WTC11 (cell line): ENCODE measurements around the gene CFAP100. TPM values are rescaled to one million over a fixed set of nuclear protein-coding genes. Genes with fewer than 3 reads are reported as not detected.

Experiments
- ATAC-seq: fragments of 200-7000 bp; cut with Tn5 transposase; 2 replicates; pipeline ENCODE4 v1.10.0; 2021; ENCODE audit warnings: mild to moderate bottlenecking, moderate library complexity
- CTCF ChIA-PET: fragments of 300-600 bp; sonication (Branson Sonifier 250); formaldehyde crosslinking; loops from one replicate; lab custom pipeline; 2021; ENCODE audit warnings: antibody characterized with exemption; lab: Charles Lee
- POLR2A ChIA-PET: fragments of 350-600 bp; sonication (Branson Sonifier 250); formaldehyde crosslinking; loops from one replicate; lab custom pipeline; 2021; ENCODE audit warnings: antibody characterized with exemption; lab: Charles Lee
- DNase-seq: peaks from one replicate; pipeline ENCODE4 v3.0.0; 2021; ENCODE audit warnings: low spot score
- H3K27ac Mint-ChIP-seq: 2 replicates; pipeline ENCODE4 v1.8.0; 2021; ENCODE audit warnings: mixed read lengths
- H3K27me3 Mint-ChIP-seq: 2 replicates; pipeline ENCODE4 v1.8.0; 2021; ENCODE audit warnings: low read depth, mild to moderate bottlenecking, moderate library complexity, mixed read lengths
- H3K36me3 Mint-ChIP-seq: 2 replicates; pipeline ENCODE4 v1.8.0; 2021; ENCODE audit warnings: mixed read lengths
- H3K4me1 Mint-ChIP-seq: 2 replicates; pipeline ENCODE4 v1.8.0; 2022; ENCODE audit warnings: mixed read lengths
- H3K4me3 Mint-ChIP-seq: 2 replicates; pipeline ENCODE4 v1.8.0; 2021; ENCODE audit warnings: mild to moderate bottlenecking, moderate library complexity, mixed read lengths
- H3K9me3 Mint-ChIP-seq: 2 replicates; pipeline ENCODE4 v1.8.0; 2021; ENCODE audit warnings: mixed read lengths
- ATF3 ChIP-seq: sonication (generic); formaldehyde crosslinking; conservative IDR thresholded peaks from 2 replicates; pipeline ENCODE4 v1.8.1; 2022; ENCODE audit warnings: mild to moderate bottlenecking, missing genetic modification reagents
- CREB1 ChIP-seq: sonication (generic); formaldehyde crosslinking; IDR thresholded peaks from 2 replicates; pipeline ENCODE4 v1.8.0; 2023; ENCODE audit warnings: mild to moderate bottlenecking, missing genetic modification reagents
- EMX1 ChIP-seq: fragments of 250-450 bp; sonication (Bioruptor Pico); IDR thresholded peaks from 2 replicates; pipeline ENCODE4 v1.8.0; 2021; ENCODE audit warnings: mild to moderate bottlenecking
- ESRRA ChIP-seq: sonication (generic); formaldehyde crosslinking; IDR thresholded peaks from 2 replicates; pipeline ENCODE4 v1.8.1; 2022; ENCODE audit warnings: mild to moderate bottlenecking, missing genetic modification reagents, borderline replicate concordance
- ETV6 ChIP-seq: sonication (generic); formaldehyde crosslinking; IDR thresholded peaks from 2 replicates; pipeline ENCODE4 v1.8.1; 2022; ENCODE audit warnings: mild to moderate bottlenecking, missing genetic modification reagents
- GABPB1 ChIP-seq: sonication (generic); formaldehyde crosslinking; IDR thresholded peaks from 2 replicates; pipeline ENCODE4 v1.8.1; 2023; ENCODE audit warnings: mild to moderate bottlenecking, missing genetic modification reagents
- GRHL2 ChIP-seq: fragments of 250-450 bp; sonication (Bioruptor Pico); IDR thresholded peaks from 2 replicates; pipeline ENCODE4 v1.8.0; 2022; ENCODE audit warnings: mild to moderate bottlenecking, moderate library complexity; ENCODE audit not compliant: insufficient replicate concordance, severe bottlenecking
- NFATC4 ChIP-seq: fragments of 250-450 bp; sonication (Bioruptor Pico); IDR thresholded peaks from 2 replicates; pipeline ENCODE4 v1.9.0; 2021; ENCODE audit warnings: mild to moderate bottlenecking
- OVOL2 ChIP-seq: fragments of 250-450 bp; sonication (Bioruptor Pico); IDR thresholded peaks from 2 replicates; pipeline ENCODE4 v1.9.0; 2021; ENCODE audit warnings: mild to moderate bottlenecking, borderline replicate concordance
- PRDM15 ChIP-seq: sonication (generic); formaldehyde crosslinking; IDR thresholded peaks from 2 replicates; pipeline ENCODE4 v1.8.0; 2022; ENCODE audit warnings: missing genetic modification reagents
- RORB ChIP-seq: fragments of 250-450 bp; sonication (Bioruptor Pico); IDR thresholded peaks from 2 replicates; pipeline ENCODE4 v1.9.0; 2021; ENCODE audit warnings: mild to moderate bottlenecking
- SMAD3 ChIP-seq: sonication (generic); formaldehyde crosslinking; IDR thresholded peaks from 2 replicates; pipeline ENCODE4 v1.8.0; 2022; ENCODE audit warnings: missing genetic modification reagents, mild to moderate bottlenecking, borderline replicate concordance
- SOX15 ChIP-seq: fragments of 250-450 bp; sonication (Bioruptor Pico); IDR thresholded peaks from 2 replicates; pipeline ENCODE4 v1.9.0; 2021; ENCODE audit warnings: mild to moderate bottlenecking
- USF1 ChIP-seq: sonication (generic); formaldehyde crosslinking; IDR thresholded peaks from 2 replicates; pipeline ENCODE4 v1.8.0; 2022; ENCODE audit warnings: mild to moderate bottlenecking, missing genetic modification reagents
- ZMAT4 ChIP-seq: fragments of 250-450 bp; sonication (Bioruptor Pico); IDR thresholded peaks from 2 replicates; pipeline ENCODE4 v1.9.0; 2021; ENCODE audit warnings: mild to moderate bottlenecking
- ZNF219 ChIP-seq: sonication (generic); formaldehyde crosslinking; IDR thresholded peaks from 2 replicates; pipeline ENCODE4 v1.8.0; 2023; ENCODE audit warnings: missing genetic modification reagents, mild to moderate bottlenecking, borderline replicate concordance
- ZNF671 ChIP-seq: fragments of 250-450 bp; sonication (Bioruptor Pico); IDR thresholded peaks from 2 replicates; pipeline ENCODE4 v1.8.0; 2021; ENCODE audit warnings: mild to moderate bottlenecking
- total RNA-seq: library from RNA; stranded (reverse); gene quantifications from 3 replicates; pipeline ENCODE4 v1.2.3, GENCODE V29; 2021
- TF ChIP-seq, protein P1 (sequence below): sonication (generic); formaldehyde crosslinking; IDR thresholded peaks from 2 replicates; pipeline ENCODE4 v1.8.1; 2023; ENCODE audit warnings: mild to moderate bottlenecking, missing genetic modification reagents
- TF ChIP-seq, protein P2 (sequence below): sonication (generic); formaldehyde crosslinking; IDR thresholded peaks from 2 replicates; pipeline ENCODE4 v1.8.0; 2022; ENCODE audit warnings: mild to moderate bottlenecking, missing genetic modification reagents

Gene CFAP100
- total RNA-seq, 1 experiment from 2014 or later = not detected

DNA sequence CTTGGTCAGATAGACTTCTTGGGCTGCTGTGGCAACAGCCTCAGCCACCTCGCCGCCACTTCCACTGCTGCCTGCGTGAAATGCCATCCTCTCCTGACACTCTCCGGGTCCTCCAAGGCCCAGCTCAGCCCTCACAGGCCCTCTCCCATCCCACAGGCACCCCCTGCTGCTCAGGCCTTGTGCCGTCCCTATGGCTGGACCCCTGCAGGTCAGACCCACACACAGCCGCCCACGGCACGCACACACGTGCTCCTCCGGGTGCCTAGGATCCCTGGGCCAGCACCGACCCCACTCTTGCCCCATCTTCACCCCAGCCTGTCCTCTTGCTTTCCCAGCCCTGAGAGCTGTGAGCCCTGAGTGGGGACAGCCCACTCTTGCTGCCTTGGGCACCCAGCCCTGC is 19.7 kb downstream of the CFAP100 start:
- Mint-ChIP-seq H3K27me3 (no peaks in the 10 kb centered on the region), H3K9me3 (no peaks in the 10 kb centered on the region), H3K4me3 (no peak overlapping the region), H3K36me3 (no peaks in the 10 kb centered on the region), H3K27ac (no peak overlapping the region), H3K4me1 (peaks cover 11% of the 10 kb centered on the region)
- POLR2A ChIA-PET = no interaction called here
- ATAC-seq = no peak
- CTCF ChIA-PET = interaction anchor here (0.5 to 1.0 kb wide), 2 partner anchors 26 to 43 kb away, joined by 3 to 5 read pairs; no protein-coding TSS in a partner anchor
- DNase-seq = no peak
- no peak for TF ChIP-seq ZMAT4 (CRISPR knock-in tag)

GRCh38 chr3:126414961-126415660 is 20.4 kb downstream of the CFAP100 start:
- ChIA-PET CTCF (interaction anchor here (0.5 kb wide), 1 partner anchor 26 kb away, joined by 5 read pairs; no protein-coding TSS in a partner anchor), POLR2A (no interaction called here)
- no peak overlapping the region for H3K27ac Mint-ChIP-seq
- no peak for TF ChIP-seq RORB
- no peak for TF ChIP-seq NFATC4 (CRISPR knock-in tag)
- no peak for TF ChIP-seq ATF3 (CRISPR knock-in tag)
- TF ChIP-seq OVOL2 (CRISPR knock-in tag) = no peak
- no peak for TF ChIP-seq ETV6
- TF ChIP-seq CREB1 = no peak
- no peak for TF ChIP-seq ZNF219 (CRISPR knock-in tag)
- TF ChIP-seq, protein P1, sequence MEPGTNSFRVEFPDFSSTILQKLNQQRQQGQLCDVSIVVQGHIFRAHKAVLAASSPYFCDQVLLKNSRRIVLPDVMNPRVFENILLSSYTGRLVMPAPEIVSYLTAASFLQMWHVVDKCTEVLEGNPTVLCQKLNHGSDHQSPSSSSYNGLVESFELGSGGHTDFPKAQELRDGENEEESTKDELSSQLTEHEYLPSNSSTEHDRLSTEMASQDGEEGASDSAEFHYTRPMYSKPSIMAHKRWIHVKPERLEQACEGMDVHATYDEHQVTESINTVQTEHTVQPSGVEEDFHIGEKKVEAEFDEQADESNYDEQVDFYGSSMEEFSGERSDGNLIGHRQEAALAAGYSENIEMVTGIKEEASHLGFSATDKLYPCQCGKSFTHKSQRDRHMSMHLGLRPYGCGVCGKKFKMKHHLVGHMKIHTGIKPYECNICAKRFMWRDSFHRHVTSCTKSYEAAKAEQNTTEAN (CRISPR knock-in tag) = no peak
- TF ChIP-seq, protein P2, sequence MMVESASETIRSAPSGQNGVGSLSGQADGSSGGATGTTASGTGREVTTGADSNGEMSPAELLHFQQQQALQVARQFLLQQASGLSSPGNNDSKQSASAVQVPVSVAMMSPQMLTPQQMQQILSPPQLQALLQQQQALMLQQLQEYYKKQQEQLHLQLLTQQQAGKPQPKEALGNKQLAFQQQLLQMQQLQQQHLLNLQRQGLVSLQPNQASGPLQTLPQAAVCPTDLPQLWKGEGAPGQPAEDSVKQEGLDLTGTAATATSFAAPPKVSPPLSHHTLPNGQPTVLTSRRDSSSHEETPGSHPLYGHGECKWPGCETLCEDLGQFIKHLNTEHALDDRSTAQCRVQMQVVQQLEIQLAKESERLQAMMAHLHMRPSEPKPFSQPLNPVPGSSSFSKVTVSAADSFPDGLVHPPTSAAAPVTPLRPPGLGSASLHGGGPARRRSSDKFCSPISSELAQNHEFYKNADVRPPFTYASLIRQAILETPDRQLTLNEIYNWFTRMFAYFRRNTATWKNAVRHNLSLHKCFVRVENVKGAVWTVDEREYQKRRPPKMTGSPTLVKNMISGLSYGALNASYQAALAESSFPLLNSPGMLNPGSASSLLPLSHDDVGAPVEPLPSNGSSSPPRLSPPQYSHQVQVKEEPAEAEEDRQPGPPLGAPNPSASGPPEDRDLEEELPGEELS (CRISPR knock-in tag) = no peak
- no peak for TF ChIP-seq SMAD3 (CRISPR knock-in tag)
- TF ChIP-seq ESRRA (CRISPR knock-in tag) = no peak
- TF ChIP-seq, all 79 proteins: peak for 0
- Mint-ChIP-seq H3K4me3 (no peak overlapping the region), H3K9me3 (no peaks in the 10 kb centered on the region), H3K4me1 (peaks cover 18% of the 10 kb centered on the region), H3K36me3 (no peaks in the 10 kb centered on the region), H3K27me3 (no peaks in the 10 kb centered on the region)
- DNase-seq (no peak), ATAC-seq (no peak)

DNA sequence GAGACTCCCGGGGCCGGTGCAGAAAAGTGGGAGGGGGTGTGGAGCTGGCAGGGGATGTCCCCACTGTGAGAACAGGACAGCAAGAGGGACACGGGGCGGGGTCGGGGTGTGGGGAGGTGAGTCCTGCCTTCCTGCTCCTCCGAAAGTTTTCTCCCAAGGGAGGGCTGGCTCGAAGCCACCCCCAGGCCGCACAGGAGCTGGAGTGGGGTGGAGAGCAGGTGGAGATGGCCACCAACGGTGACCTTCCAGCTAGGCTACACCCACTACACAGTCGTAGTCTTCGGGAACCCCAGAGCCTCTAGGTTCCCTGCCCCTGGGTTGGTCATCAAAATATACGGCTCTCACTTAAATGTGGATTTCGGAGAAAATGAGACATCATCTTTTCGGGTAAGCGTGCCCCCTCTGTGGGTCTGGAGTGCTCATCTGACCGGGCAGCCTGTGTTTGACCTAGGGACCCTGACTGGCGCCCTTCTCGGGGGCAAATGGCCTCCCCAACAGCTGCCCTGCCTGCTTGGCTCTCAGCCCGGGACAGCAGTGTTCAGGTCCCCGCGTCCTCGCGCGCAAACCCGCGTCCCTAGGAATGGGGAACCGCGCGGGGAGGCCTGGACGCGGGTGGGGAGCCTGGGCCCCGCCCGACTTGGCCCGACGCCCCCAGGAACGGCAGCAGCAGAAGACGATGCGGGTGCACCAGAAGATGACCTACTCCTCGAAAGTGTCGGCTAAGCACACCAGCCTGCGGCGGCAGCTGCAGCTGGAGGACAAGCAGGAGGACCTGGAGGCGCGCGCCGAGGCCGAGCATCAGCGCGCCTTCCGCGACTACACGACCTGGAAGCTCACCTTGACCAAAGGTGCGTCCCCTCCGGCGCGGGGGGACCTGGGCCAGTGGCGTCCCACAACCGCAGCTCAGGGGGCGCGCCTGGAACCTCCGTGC is 21.2 kb downstream of the CFAP100 start:
- TF ChIP-seq ZNF671 (CRISPR knock-in tag) = no peak
- TF ChIP-seq SOX15 = no peak
- no peak for TF ChIP-seq RORB
- TF ChIP-seq USF1 = no peak
- TF ChIP-seq OVOL2 (CRISPR knock-in tag) = no peak
- TF ChIP-seq GRHL2 (CRISPR knock-in tag) = no peak
- TF ChIP-seq PRDM15 (CRISPR knock-in tag) = no peak
- no peak for TF ChIP-seq GABPB1 (CRISPR knock-in tag)
- TF ChIP-seq ATF3 (CRISPR knock-in tag) = no peak
- TF ChIP-seq, protein P1 (CRISPR knock-in tag) = no peak
- TF ChIP-seq EMX1 (CRISPR knock-in tag) = no peak
- ChIA-PET CTCF (interaction anchor here (0.6 to 1.0 kb wide), 3 partner anchors 21 to 71 kb away, joined by 3 read pairs; partner anchors contain the start of gene CFAP100), POLR2A (no interaction called here)
- H3K27ac Mint-ChIP-seq = no peak overlapping the region
- peaks cover 20% of the 10 kb centered on the region for H3K4me1 Mint-ChIP-seq
- no peak for DNase-seq
- no peaks in the 10 kb centered on the region for H3K9me3 Mint-ChIP-seq
- no peak for ATAC-seq
- H3K4me3 Mint-ChIP-seq = no peak overlapping the region
- no peaks in the 10 kb centered on the region for H3K36me3 Mint-ChIP-seq
- H3K27me3 Mint-ChIP-seq = no peaks in the 10 kb centered on the region
